Measurements from ENCODE around the gene CCDC92B.

DNA sequence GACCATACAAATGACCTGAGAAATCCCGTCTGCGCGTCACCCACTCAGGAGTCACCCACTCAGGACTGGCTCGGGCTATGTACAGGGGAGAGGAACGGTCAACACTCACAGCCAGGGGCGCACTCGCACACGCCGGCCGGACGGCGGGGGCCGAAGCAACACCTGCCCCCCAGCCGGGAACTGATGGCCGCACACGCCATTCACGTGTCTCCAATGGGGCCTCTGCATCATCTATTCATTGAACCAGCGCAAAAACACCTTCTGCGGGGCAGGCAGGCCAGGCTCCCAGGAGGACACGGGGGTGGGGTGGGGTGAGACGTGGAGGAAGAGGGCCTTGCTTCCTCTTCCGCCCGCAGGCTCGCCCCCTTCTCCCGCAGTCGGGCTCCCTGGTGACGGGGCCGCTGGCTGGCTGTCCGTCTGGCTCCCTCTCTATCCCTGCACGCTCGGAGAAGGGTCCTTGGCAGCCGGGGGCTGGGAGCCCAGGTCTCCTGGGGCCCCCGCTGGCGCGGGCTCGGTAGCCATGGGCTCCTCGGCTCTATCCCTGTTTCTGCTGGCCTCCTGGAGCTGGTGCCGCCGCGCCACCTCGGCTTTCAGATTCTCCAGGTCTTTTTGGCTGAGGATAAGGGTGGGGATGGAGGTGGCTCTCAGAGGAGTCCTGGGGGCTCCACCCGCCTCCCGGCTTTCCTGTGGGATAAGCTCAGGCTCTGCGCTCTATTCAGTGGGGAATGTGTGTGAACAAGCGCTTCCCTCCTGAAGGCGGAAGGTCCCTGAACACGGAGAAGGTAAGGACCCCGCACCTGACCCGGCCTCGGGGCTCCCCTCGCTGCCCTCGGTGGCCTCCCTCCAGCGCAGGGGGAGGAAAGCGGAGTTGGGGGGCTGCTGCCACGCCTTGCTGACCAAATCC is 59.0 kb downstream of the CCDC92B start:
- TF ChIP-seq, protein P1, sequence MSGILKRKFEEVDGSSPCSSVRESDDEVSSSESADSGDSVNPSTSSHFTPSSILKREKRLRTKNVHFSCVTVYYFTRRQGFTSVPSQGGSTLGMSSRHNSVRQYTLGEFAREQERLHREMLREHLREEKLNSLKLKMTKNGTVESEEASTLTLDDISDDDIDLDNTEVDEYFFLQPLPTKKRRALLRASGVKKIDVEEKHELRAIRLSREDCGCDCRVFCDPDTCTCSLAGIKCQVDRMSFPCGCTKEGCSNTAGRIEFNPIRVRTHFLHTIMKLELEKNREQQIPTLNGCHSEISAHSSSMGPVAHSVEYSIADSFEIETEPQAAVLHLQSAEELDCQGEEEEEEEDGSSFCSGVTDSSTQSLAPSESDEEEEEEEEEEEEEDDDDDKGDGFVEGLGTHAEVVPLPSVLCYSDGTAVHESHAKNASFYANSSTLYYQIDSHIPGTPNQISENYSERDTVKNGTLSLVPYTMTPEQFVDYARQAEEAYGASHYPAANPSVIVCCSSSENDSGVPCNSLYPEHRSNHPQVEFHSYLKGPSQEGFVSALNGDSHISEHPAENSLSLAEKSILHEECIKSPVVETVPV (CRISPR knock-in tag; IDR thresholded peaks at IDR 0.05), result no peak
- TF ChIP-seq ZFP30 (CRISPR knock-in tag; IDR thresholded peaks at IDR 0.05), result no peak

Data from SK-N-SH treated with all-trans-retinoic acid at 6 μM for 48 hours (cell line).